ENCODE measurements around the gene GRIA4.
"Not testable (repeated sequence)": the region's sequence is repeated elsewhere in the genome, so short reads cannot be mapped to it uniquely, and the experiment has no call there.

Gene GRIA4

DNA sequence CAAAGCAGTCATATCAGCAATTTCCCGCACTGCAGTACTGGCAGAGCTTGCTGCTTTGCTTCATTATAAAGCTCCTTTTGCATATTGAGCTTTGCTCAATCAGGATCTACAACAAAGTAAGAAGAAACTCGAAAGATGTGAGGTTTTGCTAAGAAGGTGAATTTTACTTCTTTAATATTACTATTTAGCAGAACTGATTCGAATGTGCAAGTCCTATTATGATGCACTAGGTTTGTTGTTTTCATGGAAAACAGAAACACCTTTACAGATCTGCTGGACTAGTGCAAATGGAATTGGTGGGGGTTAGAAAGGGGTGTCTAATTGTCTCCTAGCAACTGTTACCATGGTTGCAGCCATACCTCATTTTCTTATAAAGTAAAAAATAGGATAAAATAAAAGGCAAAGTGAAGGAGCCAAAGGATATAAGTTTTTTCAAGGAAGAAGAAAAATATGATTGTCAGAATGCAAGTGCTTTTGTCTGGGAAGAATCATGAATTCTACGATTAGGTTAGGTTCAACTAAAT is 259.0 kb downstream of the GRIA4 start:
- Histone ChIP-seq H3K36me3 (ENCODE audit: insufficient read depth, low read depth, low read length) (no peaks in the 10 kb centered on the region), H3K27me3 (ENCODE audit: insufficient read depth, low read length) (no peaks in the 10 kb centered on the region), H3K9ac (ENCODE audit: low read depth, low read length) (no peak overlapping the region), H3K9me3 (ENCODE audit: insufficient read depth, low read depth, low read length) (no peaks in the 10 kb centered on the region), H3K27ac (ENCODE audit: low read length) (no peak overlapping the region), H3K4me3 (ENCODE audit: low read length) (no peak overlapping the region), H3K4me1 (ENCODE audit: insufficient read depth, low read length) (peaks cover 5% of the 10 kb centered on the region)

DNA sequence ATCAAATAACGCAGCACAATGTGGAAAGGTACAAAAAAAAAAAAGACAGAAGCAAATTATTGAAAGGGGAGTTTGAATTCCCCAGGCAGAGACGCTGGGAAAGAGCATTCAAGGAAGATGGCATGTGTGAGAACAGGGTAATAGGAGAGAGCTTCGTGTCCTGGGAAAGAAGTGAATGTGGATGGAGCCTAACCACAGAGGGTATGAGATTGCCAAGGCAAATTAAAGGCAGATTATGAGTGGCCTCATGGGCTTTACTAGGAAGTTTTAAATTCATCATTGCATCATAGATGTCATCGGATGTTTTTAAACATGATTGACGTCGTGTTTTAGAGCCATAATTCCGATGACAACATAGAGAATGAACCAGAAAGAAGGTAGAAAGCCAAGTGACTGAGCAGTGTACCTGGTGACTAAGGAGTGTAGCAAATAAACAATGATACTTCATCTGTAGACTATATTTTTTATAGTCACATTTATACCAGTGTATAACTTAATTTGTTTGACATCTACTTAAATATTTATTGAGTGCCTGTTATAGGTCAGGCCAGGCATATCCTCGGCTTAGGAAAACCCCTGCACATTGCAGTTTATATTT is 260.7 kb downstream of the GRIA4 start:
- Histone ChIP-seq H3K27ac (ENCODE audit: low read length) (no peak overlapping the region), H3K36me3 (ENCODE audit: insufficient read depth, low read depth, low read length) (no peaks in the 10 kb centered on the region), H3K9me3 (ENCODE audit: insufficient read depth, low read depth, low read length) (no peaks in the 10 kb centered on the region; the same call in 1 of the 2 replicates), H3K27me3 (ENCODE audit: insufficient read depth, low read length) (no peaks in the 10 kb centered on the region), H3K9ac (ENCODE audit: low read depth, low read length) (no peak overlapping the region), H3K4me3 (ENCODE audit: low read length) (no peak overlapping the region), H3K4me1 (ENCODE audit: insufficient read depth, low read length) (peaks cover 5% of the 10 kb centered on the region)

DNA sequence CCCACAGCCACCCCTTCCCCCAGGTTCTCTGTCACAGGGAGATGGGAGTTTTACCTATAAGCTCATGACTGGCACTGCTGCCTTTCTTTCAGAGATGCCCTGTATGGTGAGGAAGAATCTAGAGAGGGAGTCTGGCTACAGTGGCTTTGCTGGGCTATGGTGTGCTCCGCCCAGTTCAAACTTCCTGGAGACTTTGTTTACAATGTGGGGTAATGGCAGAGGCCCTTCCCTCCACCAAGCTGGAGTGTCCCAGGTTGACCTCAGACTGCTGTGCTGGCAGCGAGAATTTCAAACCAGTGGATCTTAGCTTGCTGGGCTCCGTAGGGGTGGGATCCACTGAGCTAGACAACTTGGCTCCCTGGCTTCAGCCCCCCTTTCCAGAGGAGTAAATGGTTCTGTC is 268.6 kb downstream of the GRIA4 start:
- Histone ChIP-seq H3K27me3 (ENCODE audit: insufficient read depth, low read length) (no peaks in the 10 kb centered on the region), H3K9ac (ENCODE audit: low read depth, low read length) (no peak overlapping the region), H3K4me1 (ENCODE audit: insufficient read depth, low read length) (no peaks in the 10 kb centered on the region), H3K4me3 (ENCODE audit: low read length) (no peak overlapping the region), H3K36me3 (ENCODE audit: insufficient read depth, low read depth, low read length) (no peaks in the 10 kb centered on the region), H3K9me3 (ENCODE audit: insufficient read depth, low read depth, low read length) (no peaks in the 10 kb centered on the region; the same call in 1 of the 2 replicates), H3K27ac (ENCODE audit: low read length) (no peak overlapping the region)

DNA sequence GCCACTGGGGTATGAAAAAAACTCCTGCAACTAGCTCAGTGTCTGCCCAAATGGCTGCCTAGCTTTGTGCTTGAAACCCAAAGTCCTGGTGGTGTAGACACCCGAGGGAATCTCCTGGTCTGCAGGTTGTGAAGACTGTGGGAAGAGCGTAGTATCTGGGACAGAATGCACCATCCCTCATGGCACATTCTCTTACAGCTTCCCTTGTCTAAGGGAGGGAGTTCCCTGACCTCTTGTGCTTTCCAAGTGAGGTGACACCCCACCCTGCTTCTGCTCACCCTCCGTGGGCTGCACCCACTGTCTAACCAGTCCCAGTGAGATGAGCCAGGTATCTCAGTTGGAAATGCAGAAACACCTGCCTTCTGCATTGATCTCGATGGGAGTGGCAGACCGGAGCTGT is 269.1 kb downstream of the GRIA4 start:
- H3K36me3 ChIP-seq (ENCODE audit: insufficient read depth, low read depth, low read length); H3K4me3 ChIP-seq (ENCODE audit: low read length); H3K27me3 ChIP-seq (ENCODE audit: insufficient read depth, low read length); H3K9me3 ChIP-seq (ENCODE audit: insufficient read depth, low read depth, low read length); H3K4me1 ChIP-seq (ENCODE audit: insufficient read depth, low read length); H3K9ac ChIP-seq (ENCODE audit: low read depth, low read length); H3K27ac ChIP-seq (ENCODE audit: low read length): not testable (repeated sequence)

DNA sequence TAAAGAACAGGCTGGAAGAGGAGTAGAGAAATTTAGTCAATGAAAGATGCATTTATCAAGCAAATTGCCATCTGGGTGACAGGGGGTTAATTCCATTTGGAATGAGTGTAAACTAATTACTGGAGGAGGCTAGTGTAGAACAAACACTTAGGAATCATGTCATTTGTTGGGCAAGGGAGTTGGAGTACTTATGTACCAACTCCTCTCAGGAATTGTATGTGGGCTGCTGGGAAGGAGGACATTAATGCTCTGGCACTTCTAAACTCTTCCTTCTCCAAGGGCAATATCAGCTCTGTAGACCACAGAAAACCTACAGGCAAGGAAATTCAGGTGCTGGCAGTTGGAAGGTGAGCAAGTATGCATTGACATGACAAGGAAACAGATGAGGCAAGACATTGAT is 271.2 kb downstream of the GRIA4 start:
- Histone ChIP-seq H3K4me1 (ENCODE audit: insufficient read depth, low read length) (no peaks in the 10 kb centered on the region), H3K9me3 (ENCODE audit: insufficient read depth, low read depth, low read length) (no peaks in the 10 kb centered on the region), H3K4me3 (ENCODE audit: low read length) (no peak overlapping the region), H3K27me3 (ENCODE audit: insufficient read depth, low read length) (no peaks in the 10 kb centered on the region), H3K27ac (ENCODE audit: low read length) (no peak overlapping the region), H3K36me3 (ENCODE audit: insufficient read depth, low read depth, low read length) (no peaks in the 10 kb centered on the region), H3K9ac (ENCODE audit: low read depth, low read length) (no peak overlapping the region)

DNA sequence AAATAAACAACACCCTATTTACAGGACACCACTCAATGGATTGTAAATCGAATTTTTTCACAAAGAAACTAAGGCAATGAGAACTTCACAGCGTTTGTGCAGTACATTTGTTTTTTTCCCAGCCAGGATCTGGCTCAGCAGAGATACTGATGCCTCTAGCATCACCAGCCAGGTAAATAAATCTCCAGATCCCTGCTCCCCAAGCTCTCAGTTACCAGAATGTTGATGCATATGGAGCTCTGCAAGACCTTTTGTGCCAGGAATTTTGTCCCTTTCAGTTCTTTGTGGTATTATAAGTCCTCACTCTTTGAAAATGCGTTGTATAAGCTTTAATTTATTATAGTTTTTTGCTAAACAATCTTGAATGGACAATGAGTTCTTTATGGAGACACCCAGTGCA is 274.6 kb downstream of the GRIA4 start:
- no peak overlapping the region for H3K27ac ChIP-seq (ENCODE audit: low read length)
- no peaks in the 10 kb centered on the region for H3K36me3 ChIP-seq (ENCODE audit: insufficient read depth, low read depth, low read length)
- H3K4me1 ChIP-seq (ENCODE audit: insufficient read depth, low read length), result no peaks in the 10 kb centered on the region
- no peak overlapping the region for H3K4me3 ChIP-seq (ENCODE audit: low read length)
- no peaks in the 10 kb centered on the region for H3K9me3 ChIP-seq (ENCODE audit: insufficient read depth, low read depth, low read length)
- no peaks in the 10 kb centered on the region for H3K27me3 ChIP-seq (ENCODE audit: insufficient read depth, low read length)
- H3K9ac ChIP-seq (ENCODE audit: low read depth, low read length), result no peak overlapping the region

DNA sequence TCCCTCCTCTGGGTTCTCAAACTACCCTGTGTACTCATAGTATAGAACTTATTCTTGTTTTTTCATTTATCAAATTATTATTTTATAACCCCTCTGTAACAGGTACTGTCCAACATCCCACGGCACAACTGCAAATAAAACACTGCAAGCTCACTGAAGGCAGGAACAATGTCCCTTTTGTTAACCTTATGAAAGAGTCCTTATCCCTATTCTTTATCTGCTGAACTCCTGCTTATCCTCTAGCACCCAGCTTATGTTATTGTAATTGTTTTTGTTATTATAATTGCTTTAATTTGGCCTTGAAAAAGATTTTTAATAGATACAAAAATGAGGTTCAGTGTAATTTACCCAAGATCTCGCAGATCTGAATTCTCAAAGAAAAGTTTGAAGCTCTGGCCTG is 281.8 kb downstream of the GRIA4 start:
- H3K36me3 ChIP-seq (ENCODE audit: insufficient read depth, low read depth, low read length), result no peaks in the 10 kb centered on the region
- no peaks in the 10 kb centered on the region for H3K9me3 ChIP-seq (ENCODE audit: insufficient read depth, low read depth, low read length)
- H3K9ac ChIP-seq (ENCODE audit: low read depth, low read length), result no peak overlapping the region
- H3K4me3 ChIP-seq (ENCODE audit: low read length), result 0 out of 2 replicates have a peak overlapping the region, but pooled peaks have one; percentile 15
- peaks cover 25% of the 10 kb centered on the region; the same call in 1 of the 2 replicates for H3K4me1 ChIP-seq (ENCODE audit: insufficient read depth, low read length)
- no peak overlapping the region for H3K27ac ChIP-seq (ENCODE audit: low read length)
- H3K27me3 ChIP-seq (ENCODE audit: insufficient read depth, low read length), result no peaks in the 10 kb centered on the region

DNA sequence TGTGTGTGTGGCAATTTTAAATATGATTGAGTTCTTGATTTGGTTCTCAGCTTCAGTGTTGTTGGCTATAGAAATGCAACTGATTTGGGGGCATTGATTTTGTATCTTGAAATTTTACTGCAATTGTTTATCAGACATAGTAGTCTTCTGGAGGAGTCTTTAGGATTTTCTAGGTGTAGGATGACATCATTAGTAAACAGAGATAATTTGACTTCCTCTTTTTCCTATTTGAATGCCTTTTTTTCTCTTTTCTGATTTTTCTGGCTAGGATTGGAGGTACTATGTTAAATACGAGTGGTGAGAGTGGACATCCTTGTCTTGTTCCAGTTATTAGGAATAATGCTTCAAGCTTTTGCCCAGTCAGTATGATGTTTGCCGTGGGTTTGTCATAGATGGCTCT is 287.3 kb downstream of the GRIA4 start:
- Histone ChIP-seq H3K9me3 (ENCODE audit: insufficient read depth, low read depth, low read length) (no peaks in the 10 kb centered on the region), H3K4me1 (ENCODE audit: insufficient read depth, low read length) (peaks cover 9% of the 10 kb centered on the region; the same call in 1 of the 2 replicates), H3K27me3 (ENCODE audit: insufficient read depth, low read length) (no peaks in the 10 kb centered on the region), H3K36me3 (ENCODE audit: insufficient read depth, low read depth, low read length) (no peaks in the 10 kb centered on the region), H3K9ac (ENCODE audit: low read depth, low read length) (no peak overlapping the region), H3K27ac (ENCODE audit: low read length) (no peak overlapping the region), H3K4me3 (ENCODE audit: low read length) (no peak overlapping the region)

DNA sequence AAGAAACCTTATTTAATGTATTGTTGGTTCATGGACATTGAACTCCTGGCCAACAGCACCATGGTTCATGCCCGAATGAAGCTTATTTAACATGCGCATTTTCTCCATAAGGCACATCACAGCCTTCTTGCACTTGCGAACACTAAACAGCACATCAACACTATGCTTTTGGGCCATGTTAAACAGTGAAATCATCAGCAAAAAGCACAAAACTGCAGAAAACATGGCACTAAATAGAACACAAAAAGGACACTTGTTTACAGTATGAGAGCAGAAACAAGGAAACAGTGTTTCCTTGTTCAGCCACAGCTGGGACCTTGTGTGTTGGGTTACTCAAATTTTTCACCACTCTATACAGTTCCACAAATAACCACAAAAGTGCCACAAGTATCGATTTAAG is 289.9 kb downstream of the GRIA4 start:
- no peaks in the 10 kb centered on the region for H3K36me3 ChIP-seq (ENCODE audit: insufficient read depth, low read depth, low read length)
- no peaks in the 10 kb centered on the region for H3K27me3 ChIP-seq (ENCODE audit: insufficient read depth, low read length)
- no peak overlapping the region for H3K9ac ChIP-seq (ENCODE audit: low read depth, low read length)

DNA sequence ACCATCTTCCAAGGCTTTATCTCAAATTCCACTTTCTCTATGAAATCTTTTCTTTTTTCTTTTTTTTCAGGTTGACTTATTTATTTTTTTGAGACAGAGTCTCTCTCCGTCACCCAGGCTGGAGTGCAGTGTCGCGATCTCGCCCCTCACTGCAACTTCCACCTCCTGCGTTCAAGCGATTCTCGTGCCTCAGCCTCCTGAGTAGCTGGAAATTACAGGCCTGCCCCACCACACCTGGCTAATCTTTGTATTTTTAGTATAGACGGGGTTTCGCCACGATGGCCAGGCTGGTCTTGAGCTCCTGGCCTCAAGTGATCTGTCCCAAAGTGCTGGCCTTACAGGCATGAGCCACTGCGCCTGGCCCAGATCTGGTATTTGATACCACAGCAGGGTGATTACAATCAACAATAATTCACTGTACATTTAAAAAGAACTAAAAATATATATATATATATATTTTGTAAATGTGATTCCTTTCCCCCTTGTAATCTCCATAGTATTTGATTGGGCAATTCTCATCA is 290.7 kb downstream of the GRIA4 start:
- Histone ChIP-seq H3K4me1 (ENCODE audit: insufficient read depth, low read length) (no peaks in the 10 kb centered on the region), H3K27me3 (ENCODE audit: insufficient read depth, low read length) (no peaks in the 10 kb centered on the region), H3K9ac (ENCODE audit: low read depth, low read length) (no peak overlapping the region), H3K4me3 (ENCODE audit: low read length) (no peak overlapping the region), H3K9me3 (ENCODE audit: insufficient read depth, low read depth, low read length) (no peaks in the 10 kb centered on the region), H3K36me3 (ENCODE audit: insufficient read depth, low read depth, low read length) (no peaks in the 10 kb centered on the region), H3K27ac (ENCODE audit: low read length) (no peak overlapping the region)

More for the DNA sequence above, 289.9 kb downstream of the GRIA4 start:
- no peak overlapping the region for H3K27ac ChIP-seq (ENCODE audit: low read length)
- no peak overlapping the region for H3K4me3 ChIP-seq (ENCODE audit: low read length)
- no peaks in the 10 kb centered on the region for H3K4me1 ChIP-seq (ENCODE audit: insufficient read depth, low read length)
- no peaks in the 10 kb centered on the region for H3K9me3 ChIP-seq (ENCODE audit: insufficient read depth, low read depth, low read length)

DNA sequence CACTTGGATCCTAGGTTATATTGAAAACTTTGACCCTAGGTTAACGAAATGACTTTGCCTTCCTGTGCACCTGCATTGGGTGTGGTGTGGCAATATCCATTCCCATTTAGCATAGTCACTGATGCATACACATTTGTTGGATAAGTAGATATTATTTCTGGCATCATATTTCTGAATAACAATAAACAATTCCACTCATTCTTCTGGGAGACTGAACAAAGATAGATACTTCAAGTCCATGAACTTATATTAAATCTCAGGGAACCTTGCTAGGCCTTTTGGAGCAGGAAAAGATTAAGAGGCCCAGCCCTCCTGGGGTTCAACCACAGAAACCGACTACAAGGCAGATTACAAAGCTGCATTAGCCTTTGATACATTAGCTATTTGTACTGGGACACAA is 293.2 kb downstream of the GRIA4 start:
- Histone ChIP-seq H3K9me3 (ENCODE audit: insufficient read depth, low read depth, low read length) (no peaks in the 10 kb centered on the region), H3K27ac (ENCODE audit: low read length) (no peak overlapping the region), H3K4me3 (ENCODE audit: low read length) (no peak overlapping the region), H3K27me3 (ENCODE audit: insufficient read depth, low read length) (no peaks in the 10 kb centered on the region), H3K36me3 (ENCODE audit: insufficient read depth, low read depth, low read length) (no peaks in the 10 kb centered on the region), H3K9ac (ENCODE audit: low read depth, low read length) (no peak overlapping the region), H3K4me1 (ENCODE audit: insufficient read depth, low read length) (no peaks in the 10 kb centered on the region)

DNA sequence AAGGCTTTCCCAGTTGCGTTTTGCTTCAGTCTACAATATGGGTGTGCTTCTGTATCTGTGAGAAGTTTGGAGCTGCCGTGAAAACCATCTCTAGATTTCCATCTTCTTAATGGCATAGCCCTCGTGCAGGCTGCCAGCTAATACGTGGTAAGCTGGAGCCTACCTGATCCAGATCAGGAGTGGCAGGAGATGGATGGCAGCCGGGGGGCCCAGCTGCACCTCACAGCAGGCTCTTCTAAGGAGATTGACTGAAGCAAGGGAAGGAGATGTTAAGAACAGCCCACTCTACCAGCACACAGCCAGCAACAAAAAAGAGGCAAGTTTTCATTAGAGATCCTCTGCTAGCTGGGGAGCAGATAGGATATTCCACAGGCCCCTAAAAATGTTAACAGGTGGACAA is 296.6 kb downstream of the GRIA4 start:
- H3K9me3 ChIP-seq (ENCODE audit: insufficient read depth, low read depth, low read length), result no peaks in the 10 kb centered on the region
- H3K4me1 ChIP-seq (ENCODE audit: insufficient read depth, low read length), result no peaks in the 10 kb centered on the region

More for the DNA sequence above, 296.6 kb downstream of the GRIA4 start:
- no peak overlapping the region for H3K4me3 ChIP-seq (ENCODE audit: low read length)
- no peak overlapping the region for H3K9ac ChIP-seq (ENCODE audit: low read depth, low read length)
- H3K36me3 ChIP-seq (ENCODE audit: insufficient read depth, low read depth, low read length), result no peaks in the 10 kb centered on the region
- H3K27ac ChIP-seq (ENCODE audit: low read length), result no peak overlapping the region
- no peaks in the 10 kb centered on the region for H3K27me3 ChIP-seq (ENCODE audit: insufficient read depth, low read length)

Data from iPS-20b (cell line).